Endothelial cell (in vitro differentiated cells): ENCODE results near the gene TMEM150A. TPM values are rescaled to one million over a fixed set of nuclear protein-coding genes. Genes with fewer than 3 reads are reported as not detected.
"Not testable (repeated sequence)": the region's sequence is repeated elsewhere in the genome, so short reads cannot be mapped to it uniquely, and the experiment has no call there.

Experiments
- DNase-seq: peaks from one replicate; pipeline ENCODE4 v3.0.0; 2021; ENCODE audit warnings: low spot score
- H3K27ac Mint-ChIP-seq: one replicate; pipeline ENCODE4 v1.8.0; 2021; ENCODE audit warnings: mixed read lengths, inconsistent platforms; ENCODE audit not compliant: unreplicated experiment
- H3K27me3 Mint-ChIP-seq: one replicate; pipeline ENCODE4 v1.8.0; 2021; ENCODE audit warnings: mild to moderate bottlenecking, moderate library complexity, mixed read lengths, inconsistent platforms; ENCODE audit not compliant: unreplicated experiment
- H3K36me3 Mint-ChIP-seq: one replicate; pipeline ENCODE4 v1.8.0; 2021; ENCODE audit warnings: mild to moderate bottlenecking, low read depth, mixed read lengths, inconsistent platforms; ENCODE audit not compliant: unreplicated experiment
- H3K4me1 Mint-ChIP-seq: one replicate; pipeline ENCODE4 v1.8.0; 2021; ENCODE audit warnings: mild to moderate bottlenecking, mixed read lengths, inconsistent platforms; ENCODE audit not compliant: unreplicated experiment
- H3K4me3 Mint-ChIP-seq: one replicate; pipeline ENCODE4 v1.8.0; 2021; ENCODE audit warnings: mild to moderate bottlenecking, mixed read lengths, inconsistent platforms; ENCODE audit not compliant: unreplicated experiment
- H3K9me3 Mint-ChIP-seq: one replicate; pipeline ENCODE4 v1.8.0; 2021; ENCODE audit warnings: mixed read lengths, inconsistent platforms; ENCODE audit not compliant: unreplicated experiment
- total RNA-seq: library from RNA; stranded (reverse); fragmentation: NEBNext Ultra II Directional; extraction: Animal tissue kit (Norgen Biotek cat#: 25700); gene quantifications from one replicate; pipeline ENCODE4 v1.2.1, GENCODE V29; 2021; ENCODE audit not compliant: unreplicated experiment
- TF ChIP-seq, protein P1 (sequence below): fragments of 200-600 bp; sonication (generic); IDR thresholded peaks from one replicate; pipeline ENCODE4 v1.5.0; 2021; ENCODE audit warnings: antibody characterized with exemption; ENCODE audit not compliant: unreplicated experiment

Gene TMEM150A
- total RNA-seq, 1 donor from 2014 or later = 42.4 TPM

DNA sequence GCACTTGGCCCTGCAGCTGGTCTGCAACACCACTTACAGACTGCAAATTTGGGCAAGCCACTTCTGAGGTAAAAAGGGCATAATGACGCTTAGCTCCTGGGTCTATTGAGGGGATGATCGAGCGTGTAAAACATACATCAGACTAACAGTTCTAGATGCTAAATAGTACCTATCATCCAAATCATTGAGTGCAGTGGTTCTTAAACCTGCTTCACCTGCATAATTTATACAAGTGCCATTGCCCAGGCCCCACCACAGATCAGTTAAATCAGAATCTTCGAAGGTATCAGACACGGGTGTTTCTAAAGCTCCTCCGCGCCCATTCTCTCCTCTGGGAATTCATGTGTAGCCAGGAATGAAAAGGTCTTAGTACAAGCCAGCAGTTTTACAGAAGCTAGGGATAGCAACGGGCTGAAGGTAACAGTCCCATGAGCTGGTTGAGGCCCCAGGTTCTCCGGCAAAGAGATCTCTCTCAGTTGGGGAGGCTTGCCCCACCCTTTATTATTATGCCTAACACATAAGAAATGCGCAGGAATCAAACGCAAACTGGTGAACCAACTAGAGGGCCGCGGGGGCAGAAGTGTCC, 7.7 kb downstream of the TMEM150A start:
- H3K4me3 Mint-ChIP-seq = peak overlapping the region; percentile 98
- H3K27ac Mint-ChIP-seq = peak overlapping the region; percentile 94
- peaks cover 70% of the 10 kb centered on the region for H3K4me1 Mint-ChIP-seq
- H3K36me3 Mint-ChIP-seq = peaks cover 47% of the 10 kb centered on the region
- H3K27me3 Mint-ChIP-seq = peaks cover 23% of the 10 kb centered on the region
- TF ChIP-seq, protein P1, sequence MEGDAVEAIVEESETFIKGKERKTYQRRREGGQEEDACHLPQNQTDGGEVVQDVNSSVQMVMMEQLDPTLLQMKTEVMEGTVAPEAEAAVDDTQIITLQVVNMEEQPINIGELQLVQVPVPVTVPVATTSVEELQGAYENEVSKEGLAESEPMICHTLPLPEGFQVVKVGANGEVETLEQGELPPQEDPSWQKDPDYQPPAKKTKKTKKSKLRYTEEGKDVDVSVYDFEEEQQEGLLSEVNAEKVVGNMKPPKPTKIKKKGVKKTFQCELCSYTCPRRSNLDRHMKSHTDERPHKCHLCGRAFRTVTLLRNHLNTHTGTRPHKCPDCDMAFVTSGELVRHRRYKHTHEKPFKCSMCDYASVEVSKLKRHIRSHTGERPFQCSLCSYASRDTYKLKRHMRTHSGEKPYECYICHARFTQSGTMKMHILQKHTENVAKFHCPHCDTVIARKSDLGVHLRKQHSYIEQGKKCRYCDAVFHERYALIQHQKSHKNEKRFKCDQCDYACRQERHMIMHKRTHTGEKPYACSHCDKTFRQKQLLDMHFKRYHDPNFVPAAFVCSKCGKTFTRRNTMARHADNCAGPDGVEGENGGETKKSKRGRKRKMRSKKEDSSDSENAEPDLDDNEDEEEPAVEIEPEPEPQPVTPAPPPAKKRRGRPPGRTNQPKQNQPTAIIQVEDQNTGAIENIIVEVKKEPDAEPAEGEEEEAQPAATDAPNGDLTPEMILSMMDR = no peak
- DNase-seq = no peak
- H3K9me3 Mint-ChIP-seq = no peaks in the 10 kb centered on the region

DNA sequence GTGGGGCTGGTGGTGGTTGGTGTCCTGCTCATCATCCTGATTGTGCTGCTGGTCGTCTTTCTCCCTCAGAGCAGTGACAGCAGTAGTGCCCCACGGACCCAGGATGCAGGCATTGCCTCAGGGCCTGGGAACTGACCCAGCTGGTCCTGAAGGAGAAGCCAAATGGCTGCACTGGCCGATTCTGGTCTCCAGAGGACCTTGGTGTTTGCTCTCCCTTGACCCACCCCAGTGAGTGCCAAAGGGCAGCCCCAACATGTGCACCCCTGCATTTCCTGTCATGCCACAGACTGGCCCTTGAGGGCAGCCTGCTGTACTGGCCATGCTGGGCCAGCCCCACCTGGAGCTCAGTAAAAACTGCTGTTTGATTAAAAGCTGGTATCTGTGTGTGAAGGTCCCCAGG, 9.5 kb downstream of the TMEM150A start:
- peaks cover 81% of the 10 kb centered on the region for H3K4me1 Mint-ChIP-seq
- peaks cover 47% of the 10 kb centered on the region for H3K36me3 Mint-ChIP-seq
- H3K27me3 Mint-ChIP-seq = peaks cover 25% of the 10 kb centered on the region
- no peak for DNase-seq
- H3K4me3 Mint-ChIP-seq = peak overlapping the region; percentile 51
- H3K27ac Mint-ChIP-seq = no peak overlapping the region
- H3K9me3 Mint-ChIP-seq = no peaks in the 10 kb centered on the region
- TF ChIP-seq, protein P1 = no peak

DNA sequence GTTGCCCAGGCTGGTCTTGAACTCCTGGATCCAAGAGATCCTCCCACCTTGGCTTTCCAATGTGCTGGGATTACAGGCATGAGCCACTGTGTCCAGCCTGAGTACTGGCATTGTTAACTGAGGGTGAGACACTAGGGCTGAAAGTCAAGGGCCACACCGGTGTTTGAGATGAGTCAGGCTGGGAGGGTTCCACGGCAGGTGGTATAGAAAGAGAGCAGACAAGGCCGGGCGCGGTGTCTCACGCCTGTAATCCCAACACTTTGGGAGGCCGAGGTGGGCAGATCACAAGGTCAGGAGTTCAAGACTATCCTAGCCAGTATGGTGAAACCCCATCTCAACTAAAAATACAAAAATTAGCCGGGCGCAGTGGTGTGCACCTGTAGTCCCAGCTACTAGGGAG, 10.2 kb downstream of the TMEM150A start:
- not testable (repeated sequence) for DNase-seq, H3K9me3 Mint-ChIP-seq, H3K4me3 Mint-ChIP-seq
- Mint-ChIP-seq H3K4me1 (peaks cover 88% of the 10 kb centered on the region), H3K27me3 (peaks cover 28% of the 10 kb centered on the region), H3K36me3 (peaks cover 47% of the 10 kb centered on the region), H3K27ac (peak overlapping the region; percentile 81)

DNA sequence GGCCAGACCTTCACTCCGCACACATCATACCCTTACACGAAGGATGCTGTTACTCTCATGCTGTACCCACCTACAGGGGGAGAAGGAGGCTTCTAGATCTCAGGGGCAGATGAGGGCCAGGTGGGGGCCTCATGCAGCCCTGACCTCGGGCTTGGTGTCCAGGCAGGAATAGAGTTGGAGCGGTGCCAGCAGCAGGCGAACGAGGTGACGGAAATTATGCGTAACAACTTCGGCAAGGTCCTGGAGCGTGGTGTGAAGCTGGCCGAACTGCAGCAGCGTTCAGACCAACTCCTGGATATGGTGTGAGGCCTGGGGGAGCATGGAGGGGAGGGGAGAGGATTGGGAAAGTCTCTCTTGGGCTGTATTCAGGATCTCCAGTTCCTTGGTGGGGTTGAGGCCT, 10.9 kb downstream of the TMEM150A start:
- Mint-ChIP-seq H3K27me3 (peaks cover 23% of the 10 kb centered on the region), H3K9me3 (no peaks in the 10 kb centered on the region), H3K36me3 (peaks cover 47% of the 10 kb centered on the region), H3K27ac (peak overlapping the region; percentile 100), H3K4me1 (peaks cover 85% of the 10 kb centered on the region), H3K4me3 (peak overlapping the region; percentile 67)
- no peak for DNase-seq
- TF ChIP-seq, protein P1 = no peak

DNA sequence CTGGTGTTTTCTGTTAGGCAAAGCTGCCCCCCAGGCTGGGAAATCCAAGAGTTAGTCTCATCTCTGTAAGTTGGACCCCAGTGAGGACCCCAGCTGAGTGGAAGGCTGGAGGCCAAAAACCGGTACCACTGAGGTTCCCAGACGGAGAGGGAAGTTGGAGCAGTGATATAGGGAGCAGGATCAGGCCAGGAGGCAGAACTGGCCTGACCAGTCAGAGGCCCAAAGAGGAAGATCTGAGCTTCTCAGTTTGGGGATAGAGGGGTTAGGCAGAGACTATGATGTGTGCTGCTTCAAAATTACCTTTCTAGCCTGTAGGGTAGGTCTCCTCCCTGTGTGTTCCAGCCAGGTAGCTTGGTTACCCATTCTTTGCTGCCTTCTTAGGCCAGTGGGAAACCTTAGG, 11.5 kb downstream of the TMEM150A start:
- peak overlapping the region; percentile 56 for H3K4me3 Mint-ChIP-seq
- peaks cover 42% of the 10 kb centered on the region for H3K36me3 Mint-ChIP-seq
- H3K4me1 Mint-ChIP-seq = peaks cover 84% of the 10 kb centered on the region
- H3K27me3 Mint-ChIP-seq = peaks cover 23% of the 10 kb centered on the region
- TF ChIP-seq, protein P1 = no peak
- H3K9me3 Mint-ChIP-seq = no peaks in the 10 kb centered on the region
- H3K27ac Mint-ChIP-seq = peak overlapping the region; percentile 100
- DNase-seq = no peak
